ENCODE results near the gene DNAAF5.

DNAAF5 gene

GRCh38 chr7:834277-834676 lies 107.8 kb downstream of the DNAAF5 start:
- POLR2A ChIA-PET = no interaction called here
- H3K9me3 ChIP-seq (ENCODE audit: control extremely low read depth in 1 of 5, control insufficient read depth in 4 of 5, insufficient read depth in 2 of 5, low read depth in 1 of 5, low read length in 4 of 5) = no peaks in the 10 kb centered on the region
- no peak overlapping the region for H3K4me3 ChIP-seq (ENCODE audit: control insufficient read depth in 1 of 7, extremely low read depth in 1 of 7, insufficient read depth in 4 of 7, low read depth in 2 of 7, low read length in 6 of 7)
- CTCF ChIA-PET = interaction anchor here (0.5 to 2.6 kb wide), 2 partner anchors 28 to 46 kb away, joined by 3 to 7 read pairs; no protein-coding TSS in a partner anchor
- H3K27me3 ChIP-seq (replicated peaks in 2 of 5; ENCODE audit: control insufficient read depth in 4 of 5, insufficient read depth in 5 of 5, low read length in 4 of 5) = no peaks in the 10 kb centered on the region
- peaks cover 5 to 39% (median 26%) of the 10 kb centered on the region in 4 experiments for H3K4me1 ChIP-seq (ENCODE audit: control extremely low read depth in 1 of 4, control insufficient read depth in 4 of 4, insufficient read depth in 4 of 4, low read length in 3 of 4)
- WGBS (ENCODE audit: insufficient coverage) = 95% methylated on average over 12 of the region's 12 CpGs
- H3K36me3 ChIP-seq (ENCODE audit: control insufficient read depth in 4 of 4, insufficient read depth in 4 of 4, low read length in 3 of 4) = peaks cover 0 to 8% (median 6%) of the 10 kb centered on the region in 4 experiments
- DNase-seq = no peak
- no peak overlapping the region for H3K27ac ChIP-seq (ENCODE audit: insufficient read depth in 1 of 2, low read depth in 1 of 2, low read length in 2 of 2, poor library complexity in 1 of 2, severe bottlenecking in 2 of 2)

GRCh38 chr7:835021-835420 lies 108.5 kb downstream of the DNAAF5 start:
- peaks cover 3 to 14% (median 8%) of the 10 kb centered on the region in 4 experiments for H3K36me3 ChIP-seq (ENCODE audit: control insufficient read depth in 4 of 4, insufficient read depth in 4 of 4, low read length in 3 of 4)
- no peak overlapping the region for H3K27ac ChIP-seq (ENCODE audit: insufficient read depth in 1 of 2, low read depth in 1 of 2, low read length in 2 of 2, poor library complexity in 1 of 2, severe bottlenecking in 2 of 2)
- no peak for DNase-seq
- H3K4me1 ChIP-seq (ENCODE audit: control extremely low read depth in 1 of 4, control insufficient read depth in 4 of 4, insufficient read depth in 4 of 4, low read length in 3 of 4) = peaks cover 5 to 38% (median 26%) of the 10 kb centered on the region in 4 experiments
- 100% methylated on average over 2 of the region's 12 CpGs for WGBS (ENCODE audit: insufficient coverage)
- H3K9me3 ChIP-seq (ENCODE audit: control extremely low read depth in 1 of 5, control insufficient read depth in 4 of 5, insufficient read depth in 2 of 5, low read depth in 1 of 5, low read length in 4 of 5) = no peaks in the 10 kb centered on the region
- CTCF ChIA-PET = interaction anchor here (2.6 kb wide), 1 partner anchor 47 kb away, joined by 7 read pairs; no protein-coding TSS in a partner anchor
- POLR2A ChIA-PET = no interaction called here
- no peaks in the 10 kb centered on the region for H3K27me3 ChIP-seq (replicated peaks in 2 of 5; ENCODE audit: control insufficient read depth in 4 of 5, insufficient read depth in 5 of 5, low read length in 4 of 5)
- no peak overlapping the region for H3K4me3 ChIP-seq (ENCODE audit: control insufficient read depth in 1 of 7, extremely low read depth in 1 of 7, insufficient read depth in 4 of 7, low read depth in 2 of 7, low read length in 6 of 7)

- no peak for DNase-seq
- peak overlapping the region in 1 of 7 experiments; percentile 36 for H3K4me3 ChIP-seq (ENCODE audit: control insufficient read depth in 1 of 7, extremely low read depth in 1 of 7, insufficient read depth in 4 of 7, low read depth in 2 of 7, low read length in 6 of 7)
- no peaks in the 10 kb centered on the region for H3K27me3 ChIP-seq (replicated peaks in 2 of 5; ENCODE audit: control insufficient read depth in 4 of 5, insufficient read depth in 5 of 5, low read length in 4 of 5)
- ChIA-PET CTCF (interaction anchor here (0.9 to 1.7 kb wide), 6 partner anchors 9 to 40 kb away, joined by 3 to 5 read pairs (median 4); partner anchors contain the start of gene GET4), POLR2A (no interaction called here)
- H3K36me3 ChIP-seq (ENCODE audit: control insufficient read depth in 4 of 4, insufficient read depth in 4 of 4, low read length in 3 of 4) = peaks cover 4 to 18% (median 11%) of the 10 kb centered on the region in 4 experiments
- 74% methylated on average over 20 of the region's 27 CpGs for WGBS (ENCODE audit: insufficient coverage)
- H3K4me1 ChIP-seq (ENCODE audit: control extremely low read depth in 1 of 4, control insufficient read depth in 4 of 4, insufficient read depth in 4 of 4, low read length in 3 of 4) = peaks cover 5 to 31% (median 25%) of the 10 kb centered on the region in 4 experiments
- no peak overlapping the region for H3K27ac ChIP-seq (ENCODE audit: insufficient read depth in 1 of 2, low read depth in 1 of 2, low read length in 2 of 2, poor library complexity in 1 of 2, severe bottlenecking in 2 of 2)
- H3K9me3 ChIP-seq (ENCODE audit: control extremely low read depth in 1 of 5, control insufficient read depth in 4 of 5, insufficient read depth in 2 of 5, low read depth in 1 of 5, low read length in 4 of 5) = no peaks in the 10 kb centered on the region
These were observed 109.2 kb downstream of the DNAAF5 start for GRCh38 chr7:835485-836401.
